ENCODE measurements around the gene OR12D1.
"Not testable (repeated sequence)": the region's sequence is repeated elsewhere in the genome, so short reads cannot be mapped to it uniquely, and the experiment has no call there.

The OR12D1 gene

DNA sequence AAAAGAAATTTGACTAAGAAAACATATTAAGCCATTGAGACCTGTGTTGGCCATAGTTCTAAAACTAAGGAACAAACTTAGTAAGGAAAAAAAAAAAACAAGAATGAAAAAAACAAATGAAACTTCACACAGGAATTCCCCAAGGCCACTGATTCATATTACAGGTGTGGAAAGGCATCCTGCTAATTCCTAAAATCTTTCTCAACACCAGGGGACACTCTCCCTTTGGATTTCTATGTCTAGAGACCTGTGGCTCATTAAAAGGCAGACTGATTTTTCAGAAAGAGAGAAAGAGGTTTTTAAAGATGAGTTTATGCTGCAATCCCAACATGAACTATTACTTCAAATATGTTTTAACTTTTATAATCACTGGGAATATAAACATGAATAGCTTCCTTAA is at the start of gene OR12D1:
Gene OR12D1 (plus strand): TSS at position 341 of the 400 bp plus-strand sequence.
- no peak for DNase-seq (ENCODE audit: low read depth)

DNA sequence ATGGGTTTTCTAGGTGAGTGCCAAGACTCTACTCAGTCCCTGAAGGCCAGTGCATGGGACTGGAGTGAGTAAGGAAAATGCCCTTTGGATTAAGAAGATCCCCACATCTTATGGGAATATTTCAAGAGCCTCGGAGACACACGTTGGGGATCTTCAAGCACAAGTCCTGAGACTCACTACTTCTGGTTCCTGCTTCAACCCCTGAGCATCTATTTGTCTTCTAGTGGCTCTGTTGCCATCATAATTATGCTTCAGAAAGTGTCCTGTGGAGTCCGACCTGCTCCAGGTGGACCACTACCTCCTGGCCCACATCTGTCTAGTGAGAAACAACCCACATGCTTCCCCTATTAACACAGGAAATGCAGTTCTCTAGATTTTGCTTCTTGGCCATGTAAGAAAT is 46.0 kb upstream of the OR12D1 start, which contains the start of gene OR5V1:
Gene OR5V1 (minus strand): TSS at position 101 of the 400 bp plus-strand sequence. CDS start 12,670 bp downstream, outside the sequence.
- DNase-seq (ENCODE audit: low read depth), result no peak

DNA sequence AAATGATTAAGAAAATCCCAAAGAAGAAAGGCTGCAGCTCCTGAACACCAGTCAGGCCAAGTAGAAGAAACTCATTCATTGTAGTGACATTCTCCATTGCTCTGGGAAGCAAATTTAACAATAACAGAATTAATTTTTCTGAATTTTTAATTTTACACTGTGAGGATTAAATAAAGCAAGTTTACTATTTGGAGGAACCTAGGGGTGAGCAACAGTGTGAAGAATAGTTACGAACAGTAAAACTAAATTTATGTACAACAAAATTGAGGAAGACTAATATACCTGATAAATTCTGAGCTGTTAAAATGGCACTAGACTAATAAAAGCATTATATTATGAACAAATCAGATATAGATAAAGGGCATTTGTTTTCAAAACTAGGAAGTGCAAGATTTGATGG is 39.5 kb upstream of the OR12D1 start, which contains the start of gene OR12D3:
Gene OR12D3 (minus strand): TSS at position 101 of the 400 bp plus-strand sequence. CDS start 4 bp downstream, at position 97.
- no peak for DNase-seq (ENCODE audit: low read depth)

GRCh38 chr6:29376003-29376402 is 38.7 kb upstream of the OR12D1 start:
- no peak for DNase-seq (ENCODE audit: low read depth)

DNA sequence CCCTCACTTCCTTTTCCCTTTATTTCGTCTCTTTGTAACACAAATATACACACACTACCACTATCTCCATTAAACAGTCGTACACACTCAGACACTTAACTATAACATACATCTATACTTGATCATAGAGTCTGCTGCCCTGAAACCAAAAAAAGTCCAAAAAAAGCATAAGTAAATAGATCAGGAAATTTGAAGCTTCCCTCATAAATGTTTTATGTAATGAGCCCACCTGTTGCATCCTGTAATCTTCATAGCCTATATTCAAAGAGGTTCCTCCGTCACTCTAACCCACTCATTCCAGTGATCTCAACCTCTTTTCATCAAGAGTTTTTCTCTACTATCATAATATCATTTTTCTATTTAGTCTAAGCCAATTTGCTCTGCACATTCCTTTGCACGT is 26.2 kb upstream of the OR12D1 start:
- DNase-seq (ENCODE audit: low read depth), result no peak

DNA sequence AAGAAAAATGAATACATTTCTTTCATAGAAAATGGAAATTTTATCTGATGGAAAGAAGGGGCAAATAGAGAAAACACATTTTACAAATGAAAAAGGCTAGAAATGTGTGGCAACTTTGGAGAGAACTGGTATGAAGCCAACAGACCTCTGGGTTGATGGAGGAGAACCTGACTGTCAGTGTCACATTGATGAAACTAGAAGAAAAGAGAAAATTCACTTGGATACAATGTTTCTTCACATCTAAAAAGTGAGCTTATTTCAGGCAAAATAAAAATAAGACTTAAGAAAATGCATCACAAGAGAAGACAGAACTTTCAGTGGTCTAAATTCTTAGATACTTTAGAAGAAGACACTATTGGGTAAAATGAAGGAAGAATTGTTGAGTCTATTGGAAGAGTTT is 19.4 kb upstream of the OR12D1 start, which contains the start of gene OR12D2:
Gene OR12D2 (plus strand): TSS at position 301 of the 400 bp plus-strand sequence. CDS start 1,069 bp downstream, outside the sequence.
- no peak for DNase-seq (ENCODE audit: low read depth)

- no peak for DNase-seq (ENCODE audit: low read depth)
Observed at GRCh38 chr6:29399525-29399924, 15.2 kb upstream of the OR12D1 start.

- no peak for DNase-seq (ENCODE audit: low read depth)
Observed at GRCh38 chr6:29403801-29404200, 10.9 kb upstream of the OR12D1 start.

GRCh38 chr6:29419516-29419915 is 4.8 kb downstream of the OR12D1 start:
- DNase-seq (ENCODE audit: low read depth), result no peak

DNA sequence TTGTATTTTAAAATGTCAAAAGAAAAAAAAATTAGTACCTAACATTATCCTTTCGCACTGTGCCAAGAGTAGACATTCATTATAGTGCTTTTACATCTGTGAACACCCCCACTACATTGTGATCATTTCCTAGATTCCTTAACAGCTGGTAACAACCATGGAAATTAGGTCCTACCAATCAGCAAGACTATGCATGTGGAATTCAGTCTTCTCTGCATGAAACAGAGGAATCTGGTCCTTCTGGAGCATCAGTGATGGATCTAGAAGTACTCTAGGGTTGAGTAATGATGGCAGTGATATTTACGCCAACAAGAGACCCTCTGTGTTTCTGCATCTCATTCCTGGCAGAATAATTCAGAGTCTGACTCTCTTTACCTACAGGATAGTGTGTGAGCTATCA is 9.4 kb downstream of the OR12D1 start:
- no peak for DNase-seq (ENCODE audit: low read depth)

- no peak for DNase-seq (ENCODE audit: low read depth)
Observed at GRCh38 chr6:29424575-29424974, 9.8 kb downstream of the OR12D1 start.

GRCh38 chr6:29425075-29425474 is 10.3 kb downstream of the OR12D1 start:
- DNase-seq (ENCODE audit: low read depth), result no peak

GRCh38 chr6:29426654-29427053 is 11.9 kb downstream of the OR12D1 start:
- no peak for DNase-seq (ENCODE audit: low read depth)

DNA sequence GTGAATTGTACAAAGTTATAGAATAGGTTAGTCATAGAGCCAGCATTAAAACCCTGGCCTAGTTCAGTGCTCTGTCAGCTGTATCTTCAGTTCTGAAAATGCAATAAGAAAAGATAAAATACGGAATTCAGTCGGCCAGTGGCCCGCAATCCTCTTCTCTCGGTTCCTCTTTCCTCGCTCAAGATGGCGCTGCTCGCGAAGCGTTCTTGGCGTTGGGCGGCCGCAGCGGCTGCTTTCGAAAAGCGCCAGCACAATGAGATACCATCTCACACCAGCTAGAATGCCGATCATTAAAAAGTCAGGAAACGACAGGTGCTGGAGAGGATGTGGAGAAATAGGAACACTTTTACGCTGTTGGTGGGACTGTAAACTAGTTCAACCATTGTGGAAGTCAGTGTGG is 22.0 kb downstream of the OR12D1 start:
- not testable (repeated sequence) for DNase-seq (ENCODE audit: low read depth)

GRCh38 chr6:29439006-29439405 is 24.3 kb downstream of the OR12D1 start, which contains the start of gene OR10C1:
OR10C1 (plus strand) TSS chr6:29439306; CDS start chr6:29440016, 710 bp downstream.
- DNase-seq (ENCODE audit: low read depth), result no peak

- DNase-seq (ENCODE audit: low read depth), result no peak
Observed at GRCh38 chr6:29442719-29443118, 28.0 kb downstream of the OR12D1 start.

DNA sequence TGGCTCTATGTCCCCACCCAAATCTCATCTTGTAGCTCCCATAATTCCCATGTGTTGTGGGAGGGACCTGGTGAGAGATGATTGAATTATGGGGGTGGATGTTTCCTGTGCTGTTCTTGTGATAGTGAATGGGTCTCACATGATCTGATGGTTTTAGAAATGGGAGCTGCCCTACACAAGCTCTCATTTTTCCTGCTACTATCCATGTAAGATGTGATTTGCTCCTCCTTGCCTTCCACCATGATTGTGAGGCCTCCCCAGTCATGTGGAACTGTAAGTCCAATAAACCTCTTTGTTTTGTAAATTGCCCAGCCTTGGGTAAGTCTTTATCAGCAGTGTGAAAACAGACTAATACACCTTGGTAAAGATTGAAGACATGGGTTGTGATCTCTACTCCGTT is 29.3 kb downstream of the OR12D1 start:
- DNase-seq (ENCODE audit: low read depth), result not testable (repeated sequence)

DNA sequence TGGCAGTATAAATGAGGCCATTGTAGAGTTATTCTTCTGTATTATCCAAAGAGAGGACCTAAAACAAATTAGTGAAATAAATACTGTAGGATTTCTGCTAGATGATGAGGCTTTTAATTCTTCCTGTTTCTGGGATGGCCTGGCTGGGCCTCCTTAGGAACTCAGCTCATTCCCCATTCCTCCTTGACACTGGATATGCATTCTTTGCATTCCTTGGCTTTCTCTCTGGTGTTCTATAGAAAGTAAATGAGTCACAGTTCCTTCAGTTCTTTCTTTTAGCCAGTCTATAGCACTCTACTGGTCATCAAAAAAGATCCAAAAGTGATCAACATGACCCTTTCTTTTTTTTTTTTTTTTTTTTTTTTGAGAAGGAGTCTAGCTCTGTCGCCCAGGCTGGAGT is 32.9 kb downstream of the OR12D1 start:
- DNase-seq (ENCODE audit: low read depth), result no peak

- DNase-seq (ENCODE audit: low read depth), result no peak
Observed at GRCh38 chr6:29451471-29452193, 36.9 kb downstream of the OR12D1 start.

DNA sequence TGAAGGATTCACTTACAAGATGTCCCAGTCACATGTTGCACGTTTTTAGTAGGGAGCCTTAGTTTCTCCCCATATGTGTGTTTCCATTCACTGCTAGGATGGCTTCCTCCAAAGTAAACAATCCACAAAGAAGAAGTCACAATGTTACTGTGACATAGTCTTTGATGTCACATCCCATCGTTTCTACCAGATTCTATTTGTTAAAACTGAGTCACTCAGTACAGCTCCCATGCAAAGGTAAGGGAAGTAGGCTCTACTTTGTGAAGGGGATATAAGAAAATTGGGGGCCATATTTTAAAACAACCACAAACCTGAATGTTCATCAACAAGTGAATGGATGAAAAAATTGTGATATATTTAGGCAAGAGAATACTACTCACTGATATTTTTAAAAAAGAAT is 42.2 kb downstream of the OR12D1 start, which contains the start of the genes OR11A1 and OR2H1:
Gene OR11A1 (minus strand): TSS at position 101 of the 400 bp plus-strand sequence. CDS start 29,430 bp downstream, outside the sequence.
Gene OR2H1 (plus strand): TSS at position 185 of the 400 bp plus-strand sequence. CDS start 4,615 bp downstream, outside the sequence.
- no peak for DNase-seq (ENCODE audit: low read depth)

GRCh38 chr6:29461021-29461814 is 46.5 kb downstream of the OR12D1 start:
- no peak for DNase-seq (ENCODE audit: low read depth)

DNA sequence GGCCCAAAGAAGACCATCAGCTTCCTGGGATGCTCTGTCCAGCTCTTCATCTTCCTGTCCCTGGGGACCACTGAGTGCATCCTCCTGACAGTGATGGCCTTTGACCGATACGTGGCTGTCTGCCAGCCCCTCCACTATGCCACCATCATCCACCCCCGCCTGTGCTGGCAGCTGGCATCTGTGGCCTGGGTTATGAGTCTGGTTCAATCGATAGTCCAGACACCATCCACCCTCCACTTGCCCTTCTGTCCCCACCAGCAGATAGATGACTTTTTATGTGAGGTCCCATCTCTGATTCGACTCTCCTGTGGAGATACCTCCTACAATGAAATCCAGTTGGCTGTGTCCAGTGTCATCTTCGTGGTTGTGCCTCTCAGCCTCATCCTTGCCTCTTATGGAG is 47.3 kb downstream of the OR12D1 start:
- no peak for DNase-seq (ENCODE audit: low read depth)

DNA sequence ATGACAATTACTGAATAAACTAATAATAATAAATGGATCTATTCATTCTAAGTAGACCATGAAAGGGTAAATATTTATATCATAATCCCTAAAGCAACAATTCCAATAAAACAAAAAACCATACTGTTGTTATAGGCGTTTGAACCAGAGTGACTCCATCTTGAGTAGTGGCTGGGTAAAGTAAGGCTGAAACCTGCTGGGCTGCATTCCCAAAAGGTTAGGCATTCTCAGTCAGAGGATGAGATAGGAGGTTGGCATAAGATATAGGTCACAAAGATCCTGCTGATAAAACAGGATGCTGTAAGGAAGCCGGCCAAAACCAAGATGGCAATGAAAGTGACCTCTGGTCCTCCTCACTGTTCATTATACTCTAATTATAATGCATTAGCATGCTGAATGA is 50.6 kb downstream of the OR12D1 start:
- DNase-seq (ENCODE audit: low read depth), result no peak
